Kidney epithelial cell (primary cell): ENCODE measurements around the gene ST6GAL2. TPM values are rescaled to one million over a fixed set of nuclear protein-coding genes. Genes with fewer than 3 reads are reported as not detected.

Experiments used
- DNase-seq: peaks from one replicate; pipeline ENCODE4 v3.0.0-alpha.2; 2010; ENCODE audit warnings: low read depth
- H3K27me3 ChIP-seq: 2 replicates; pipeline ENCODE4 v1.6.0; 2011; ENCODE audit warnings: low read length; ENCODE audit not compliant: control insufficient read depth, insufficient read depth
- H3K36me3 ChIP-seq: 2 replicates; pipeline ENCODE4 v1.5.1; 2011; ENCODE audit warnings: low read length; ENCODE audit not compliant: control insufficient read depth, insufficient read depth
- H3K4me3 ChIP-seq: 2 replicates; pipeline ENCODE4 v1.5.1; 2011; ENCODE audit warnings: low read depth, mild to moderate bottlenecking, control low read depth, low read length
- total RNA-seq: library from RNA; depleted of rRNA; stranded (reverse); fragments of >200 nt; gene quantifications from 2 replicates; pipeline ENCODE4 v1.2.3, GENCODE V29; 2015
- TF ChIP-seq, protein P1 (sequence below): IDR thresholded peaks from 2 replicates; pipeline ENCODE4 v1.5.1; 2011; ENCODE audit warnings: mild to moderate bottlenecking, moderate library complexity, low read length, control low read depth, inconsistent platforms; ENCODE audit not compliant: insufficient read depth, poor library complexity, severe bottlenecking

Gene ST6GAL2
- total RNA-seq, 1 donor from 2014 or later: 4.5 TPM

DNA sequence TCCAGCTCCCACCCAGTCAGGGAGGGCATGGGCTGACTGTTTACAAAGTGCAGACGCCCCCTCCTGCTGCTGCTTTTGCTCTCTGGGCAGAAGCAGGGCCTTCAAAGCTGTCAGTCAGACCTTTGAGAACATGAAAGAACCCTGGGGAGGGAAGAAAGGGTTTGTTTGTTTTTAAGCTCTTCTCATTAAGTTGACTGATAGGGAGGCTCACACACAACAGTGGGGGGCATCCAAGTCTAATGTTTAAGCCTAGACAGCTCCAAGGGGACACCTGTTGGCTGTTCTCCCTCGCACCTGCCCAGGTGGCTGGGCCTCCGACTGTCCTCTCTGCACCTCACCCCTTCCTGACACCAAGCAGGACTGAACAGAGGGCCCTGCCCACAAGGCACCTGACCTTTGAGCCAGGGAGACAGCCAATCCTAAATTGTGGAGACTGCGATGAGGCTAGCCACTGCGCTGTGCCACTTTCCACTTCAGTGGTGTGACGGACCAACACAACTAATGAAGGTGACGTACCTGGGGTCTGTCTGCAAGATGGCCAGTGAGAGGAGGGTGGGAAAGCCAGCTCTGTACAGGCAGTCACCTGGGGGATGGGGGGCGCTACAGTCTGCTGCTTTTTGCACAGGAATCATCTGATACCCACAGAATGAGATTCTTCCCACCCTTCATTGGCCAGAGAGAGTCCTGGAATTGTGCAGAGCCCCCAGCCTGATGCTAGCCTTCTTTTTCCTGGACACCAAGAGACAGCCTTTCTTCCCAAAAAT is 16.3 kb downstream of the ST6GAL2 start:
- Histone ChIP-seq H3K27me3 (no peaks in the 10 kb centered on the region), H3K36me3 (no peaks in the 10 kb centered on the region)
- TF ChIP-seq, protein P1, sequence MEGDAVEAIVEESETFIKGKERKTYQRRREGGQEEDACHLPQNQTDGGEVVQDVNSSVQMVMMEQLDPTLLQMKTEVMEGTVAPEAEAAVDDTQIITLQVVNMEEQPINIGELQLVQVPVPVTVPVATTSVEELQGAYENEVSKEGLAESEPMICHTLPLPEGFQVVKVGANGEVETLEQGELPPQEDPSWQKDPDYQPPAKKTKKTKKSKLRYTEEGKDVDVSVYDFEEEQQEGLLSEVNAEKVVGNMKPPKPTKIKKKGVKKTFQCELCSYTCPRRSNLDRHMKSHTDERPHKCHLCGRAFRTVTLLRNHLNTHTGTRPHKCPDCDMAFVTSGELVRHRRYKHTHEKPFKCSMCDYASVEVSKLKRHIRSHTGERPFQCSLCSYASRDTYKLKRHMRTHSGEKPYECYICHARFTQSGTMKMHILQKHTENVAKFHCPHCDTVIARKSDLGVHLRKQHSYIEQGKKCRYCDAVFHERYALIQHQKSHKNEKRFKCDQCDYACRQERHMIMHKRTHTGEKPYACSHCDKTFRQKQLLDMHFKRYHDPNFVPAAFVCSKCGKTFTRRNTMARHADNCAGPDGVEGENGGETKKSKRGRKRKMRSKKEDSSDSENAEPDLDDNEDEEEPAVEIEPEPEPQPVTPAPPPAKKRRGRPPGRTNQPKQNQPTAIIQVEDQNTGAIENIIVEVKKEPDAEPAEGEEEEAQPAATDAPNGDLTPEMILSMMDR: no peak

DNA sequence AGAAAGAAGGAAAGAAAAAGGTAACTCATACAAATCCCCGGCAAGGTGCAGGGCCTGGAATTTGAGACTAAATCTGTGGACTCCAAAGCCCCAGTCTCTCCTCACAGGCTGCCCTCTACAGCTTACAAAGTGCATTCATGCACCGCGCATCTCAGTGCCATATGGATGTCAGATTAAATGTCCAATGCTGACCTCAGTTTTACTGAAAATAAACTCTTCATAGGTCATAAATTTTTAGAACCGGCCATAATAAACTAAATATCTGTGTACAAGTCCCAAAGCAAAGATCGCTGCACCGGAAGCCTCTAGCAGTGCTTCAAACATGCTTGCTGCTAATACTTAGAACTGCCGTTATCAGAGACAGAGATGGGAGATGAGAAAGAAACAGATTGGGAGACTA is 17.7 kb downstream of the ST6GAL2 start:
- Histone ChIP-seq H3K4me3 (no peak overlapping the region), H3K36me3 (no peaks in the 10 kb centered on the region), H3K27me3 (no peaks in the 10 kb centered on the region)
- TF ChIP-seq, protein P1: peak; percentile 36
- DNase-seq: no peak

More for the DNA sequence above, 16.3 kb downstream of the ST6GAL2 start:
- no peak overlapping the region for H3K4me3 ChIP-seq
- DNase-seq: no peak

DNA sequence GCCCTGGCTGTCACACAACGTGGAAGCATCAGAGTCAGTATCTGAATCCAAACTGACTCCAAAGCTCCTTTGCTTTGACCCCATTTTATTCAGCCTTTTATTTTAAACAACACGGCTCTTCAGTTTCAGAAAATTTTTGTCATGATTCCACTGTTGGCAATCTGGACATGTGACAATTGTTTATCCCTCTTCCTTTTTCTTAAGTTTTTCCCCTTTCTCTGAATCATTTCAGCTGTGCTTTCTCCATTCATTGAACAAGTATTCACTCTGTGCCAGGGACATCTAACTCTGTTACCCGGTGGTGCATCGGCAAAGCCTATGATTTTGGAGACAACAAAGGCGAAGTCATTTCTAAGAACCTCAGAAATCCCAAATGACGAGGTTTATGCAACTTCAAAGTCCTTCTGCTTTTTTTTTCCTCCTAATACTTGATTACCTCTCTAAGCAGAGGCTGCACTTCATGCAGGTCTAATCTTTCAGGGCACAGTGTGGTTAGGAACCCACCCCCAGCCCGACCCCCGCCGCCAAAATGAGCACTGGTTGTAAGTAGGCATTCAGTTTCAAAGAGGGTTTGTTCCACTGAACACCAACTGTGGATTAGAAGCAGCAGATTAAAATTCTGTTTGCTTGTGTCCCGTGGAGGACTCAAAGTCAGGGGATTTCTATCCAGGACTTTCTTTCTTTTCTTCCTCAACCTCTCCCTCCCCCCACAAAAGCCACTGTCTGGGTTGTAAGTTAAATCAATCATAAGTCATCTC is 18.6 kb downstream of the ST6GAL2 start:
- DNase-seq: no peak
- H3K27me3 ChIP-seq: no peaks in the 10 kb centered on the region
- TF ChIP-seq, protein P1: no peak
- no peak overlapping the region for H3K4me3 ChIP-seq
- no peaks in the 10 kb centered on the region for H3K36me3 ChIP-seq

DNA sequence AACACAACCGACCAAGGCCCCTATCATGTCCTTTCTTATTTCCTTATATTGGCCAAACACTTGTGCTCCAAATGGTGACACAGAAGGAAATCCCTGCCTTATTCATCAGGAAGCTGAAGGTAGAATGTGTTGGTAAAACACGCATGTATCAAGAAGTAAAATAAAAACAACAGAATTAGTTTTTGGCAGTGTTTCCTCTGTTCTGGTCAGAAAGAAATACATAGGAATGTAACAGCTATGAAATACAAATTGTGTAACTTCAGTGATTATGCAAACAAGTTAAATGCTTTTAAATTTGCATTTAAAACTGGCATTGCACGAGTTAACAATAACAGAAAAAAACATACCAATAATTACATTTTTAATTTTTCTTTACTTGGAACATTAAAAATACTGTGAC is 19.3 kb downstream of the ST6GAL2 start:
- TF ChIP-seq, protein P1: no peak
- no peak overlapping the region for H3K4me3 ChIP-seq
- DNase-seq: no peak
- H3K36me3 ChIP-seq: no peaks in the 10 kb centered on the region
- no peaks in the 10 kb centered on the region for H3K27me3 ChIP-seq

DNA sequence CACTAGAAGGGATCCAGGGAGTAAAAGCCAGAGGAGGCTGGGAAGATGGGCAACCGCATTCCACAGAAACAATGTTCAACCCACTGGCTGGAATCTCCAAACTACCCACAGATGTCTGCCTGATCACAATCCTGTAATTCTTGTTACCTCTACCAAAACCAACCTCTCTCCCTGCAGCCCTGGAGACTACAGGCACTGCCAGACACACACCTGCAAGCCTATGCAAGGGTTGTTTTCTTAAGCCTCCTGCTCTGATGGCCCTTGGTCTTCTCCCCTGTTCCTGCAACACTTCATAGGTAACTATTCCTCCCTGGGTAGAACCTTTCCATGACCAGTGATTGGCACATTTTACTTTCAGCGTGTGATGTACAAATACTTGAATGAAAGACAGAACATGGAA is 21.9 kb downstream of the ST6GAL2 start:
- Histone ChIP-seq H3K27me3 (no peaks in the 10 kb centered on the region), H3K4me3 (no peak overlapping the region), H3K36me3 (no peaks in the 10 kb centered on the region)
- TF ChIP-seq, protein P1: no peak
- no peak for DNase-seq
